Stimulated activated CD8-positive, alpha-beta memory T cell treated with anti-CD3 and anti-CD28 coated beads, Interleukin-7, amount 100 ng/mL, for 1 hour (primary cell): ENCODE data around the gene YY1.
"Not testable (repeated sequence)": the region's sequence is repeated elsewhere in the genome, so short reads cannot be mapped to it uniquely, and the experiment has no call there.

Experiments used
- DNase-seq, 2 donors: peaks; one replicate each; pipeline ENCODE4 v3.0.0-alpha.2; 2020; ENCODE audit warnings: low read depth in 2 of 2

The YY1 gene

GRCh38 chr14:100296106-100296651 is 57.2 kb downstream of the YY1 start:
- DNase-seq: no peak

DNA sequence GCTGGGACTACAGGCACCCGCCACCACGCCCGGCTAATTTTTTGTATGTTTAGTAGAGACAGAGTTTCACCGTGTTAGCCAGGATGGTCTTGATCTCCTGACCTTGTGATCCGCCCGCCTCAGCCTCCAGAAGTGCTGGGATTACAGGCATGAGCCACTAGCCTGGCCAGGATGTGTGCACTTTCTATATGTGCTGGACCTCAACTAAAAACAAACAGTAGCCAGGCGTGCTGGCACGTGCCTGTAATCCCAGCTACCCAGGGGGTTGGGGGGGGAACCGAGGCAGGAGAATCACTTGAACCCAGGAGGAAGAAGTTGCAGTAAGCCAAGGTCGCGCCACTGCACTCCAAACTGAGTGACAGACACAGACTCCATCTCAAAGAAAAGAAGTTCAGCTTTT is 57.8 kb downstream of the YY1 start:
- DNase-seq: not testable (repeated sequence)

DNA sequence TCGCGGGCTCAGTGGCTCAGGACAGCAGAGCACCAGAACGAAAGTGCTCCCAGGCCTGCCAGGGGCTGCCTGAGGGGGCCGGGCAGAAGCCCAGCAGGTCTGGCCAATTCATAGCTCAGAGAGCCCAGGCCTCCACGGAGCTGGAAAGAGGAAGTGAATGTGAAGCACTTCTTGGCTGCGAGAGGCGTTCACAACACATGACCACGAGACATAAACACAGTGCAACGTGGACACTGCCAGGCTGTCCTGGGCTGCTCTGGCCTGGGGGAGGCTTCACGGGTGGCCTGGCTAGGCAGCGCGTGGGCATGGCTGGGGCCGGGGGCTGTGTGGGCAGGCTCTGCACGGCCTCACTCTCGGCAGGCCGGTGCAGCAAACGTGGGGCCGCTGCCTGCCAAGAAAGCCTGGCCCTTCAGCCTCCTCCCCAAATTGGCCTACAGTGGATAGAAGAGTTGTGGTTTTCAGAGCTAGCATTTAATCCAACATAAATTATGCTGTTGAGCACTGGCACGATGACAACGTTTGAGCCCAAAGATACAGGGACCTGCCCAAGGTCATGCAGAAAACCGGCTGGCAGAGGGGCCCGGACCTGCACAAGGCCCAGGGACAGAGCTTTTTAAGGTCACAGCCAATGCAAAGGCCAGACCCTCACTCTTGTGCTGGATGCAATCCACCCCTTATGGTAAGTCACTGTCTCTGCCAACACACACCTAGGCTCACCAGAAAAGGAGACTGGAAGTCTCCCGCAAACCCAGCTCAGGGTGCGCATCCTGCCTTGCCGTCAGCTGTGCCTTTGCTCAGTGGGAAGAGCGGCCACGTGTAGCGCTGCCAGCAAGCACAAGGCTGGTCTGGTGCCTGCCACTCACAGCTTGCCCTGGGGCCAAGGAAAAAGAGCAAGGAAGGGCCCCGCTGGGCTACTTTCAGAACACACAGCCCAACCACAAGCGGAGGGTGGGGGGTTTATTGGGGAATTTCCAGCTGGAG is 58.7 kb downstream of the YY1 start:
- DNase-seq: no peak

- DNase-seq: no peak
Measured at GRCh38 chr14:100298551-100299237, 59.8 kb downstream of the YY1 start.

- DNase-seq: no peak
Measured at GRCh38 chr14:100299238-100299560, 60.3 kb downstream of the YY1 start.

- DNase-seq: no peak
Measured at GRCh38 chr14:100302616-100303015, 63.7 kb downstream of the YY1 start.

GRCh38 chr14:100303179-100303578 is 64.2 kb downstream of the YY1 start:
- no peak for DNase-seq

DNA sequence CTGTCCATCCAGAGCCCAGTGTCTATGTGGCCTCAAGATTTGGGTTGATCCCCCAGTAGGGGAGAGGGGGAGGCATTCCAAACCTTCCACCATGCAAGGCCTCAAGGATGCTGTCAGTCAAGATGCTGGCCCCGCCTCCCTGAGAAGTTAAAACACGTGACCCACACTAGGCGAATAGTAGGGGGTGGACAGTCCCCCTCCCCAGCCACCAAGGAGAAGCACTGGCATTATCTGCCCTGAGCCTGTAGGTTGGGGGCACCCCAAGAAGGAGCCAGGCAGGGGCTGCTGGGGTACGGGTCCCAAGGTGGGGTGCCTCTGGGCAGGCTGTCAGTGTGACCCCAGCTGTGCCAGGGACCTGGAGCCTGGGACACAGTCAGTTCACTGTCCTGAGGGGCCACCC is 65.0 kb downstream of the YY1 start:
- DNase-seq: no peak

GRCh38 chr14:100304825-100305323 is 65.9 kb downstream of the YY1 start:
- DNase-seq: no peak

DNA sequence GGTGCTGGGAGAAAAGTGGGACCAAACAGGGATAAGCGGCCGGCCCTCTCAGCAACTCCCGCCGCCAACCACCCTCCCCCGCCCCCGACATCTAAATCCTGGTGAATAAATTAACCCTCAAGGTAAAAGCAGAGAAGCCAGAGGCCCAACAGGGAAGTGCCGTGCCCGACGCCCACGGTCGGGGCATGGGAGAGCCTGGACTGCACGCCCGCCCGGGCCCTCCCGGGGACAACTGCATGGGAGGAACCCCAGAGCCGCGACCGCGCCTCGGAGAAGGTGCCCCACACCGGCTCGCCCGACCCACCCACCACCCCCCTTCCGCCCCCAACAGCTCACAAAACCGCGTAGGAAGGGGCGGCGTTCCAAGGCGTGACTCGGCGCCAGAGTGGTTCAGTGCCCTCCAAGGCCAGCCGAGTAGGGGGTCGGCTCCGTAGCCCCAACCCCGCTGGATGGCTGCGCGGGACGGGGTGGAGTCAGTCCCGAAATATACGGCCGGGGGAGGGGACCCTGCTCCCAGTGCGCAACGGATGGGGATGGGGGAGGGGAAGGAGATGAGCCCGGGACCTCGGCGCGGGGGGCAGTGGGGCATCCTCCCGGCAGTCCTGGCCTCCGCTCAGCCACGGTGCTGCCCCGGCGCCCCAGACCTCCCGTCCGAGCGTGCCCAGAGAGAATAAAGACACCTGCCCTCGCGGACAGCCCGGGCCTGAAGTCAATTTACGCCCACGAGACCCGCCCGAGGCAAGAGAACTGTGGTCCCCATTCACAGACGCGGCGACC is 66.6 kb downstream of the YY1 start:
- peak; percentile 25 to 54 for DNase-seq

- peak; percentile 53 to 59 for DNase-seq
Measured at GRCh38 chr14:100306101-100306997, 67.4 kb downstream of the YY1 start, which contains the start of gene SLC25A29. TSS of gene SLC25A29 (minus strand) at chr14:100306444. CDS start at chr14:100306232, 212 bp downstream.

- no peak for DNase-seq
Measured at GRCh38 chr14:100306998-100307765, 68.2 kb downstream of the YY1 start.

DNA sequence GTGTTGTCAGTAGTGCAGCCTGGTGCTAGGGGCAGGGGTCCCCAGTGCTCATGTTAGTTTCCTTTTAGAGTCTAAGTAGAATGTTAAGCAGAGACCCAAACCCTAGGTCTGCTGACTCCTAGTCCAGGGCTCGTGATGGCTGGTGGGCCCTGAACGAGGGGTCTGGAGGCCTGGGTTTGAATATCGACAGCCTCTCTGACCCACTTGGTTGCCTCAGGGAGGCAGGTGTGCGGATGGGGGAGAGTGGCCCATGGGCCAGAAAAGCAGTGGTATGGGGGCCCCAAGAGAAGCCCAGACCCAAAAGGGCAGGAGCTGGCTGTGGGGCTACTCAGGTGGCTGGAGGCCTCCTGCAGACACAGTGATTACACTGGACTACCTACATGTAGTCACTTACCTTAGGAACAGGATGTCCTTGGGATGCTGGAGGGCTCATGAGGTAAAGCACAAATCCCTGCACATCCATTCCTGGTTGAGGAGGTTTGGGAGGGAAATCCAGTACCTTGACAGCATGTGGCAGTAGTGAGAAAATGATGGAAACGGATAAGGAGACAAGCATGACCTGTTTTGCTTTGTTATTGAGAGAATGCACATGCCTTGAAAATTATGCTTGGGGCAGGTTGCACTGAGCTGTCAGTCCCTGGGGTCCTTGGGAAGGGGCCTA is 69.0 kb downstream of the YY1 start:
- DNase-seq: no peak

- DNase-seq: not testable (repeated sequence)
Measured at GRCh38 chr14:100308427-100308792, 69.5 kb downstream of the YY1 start.

- DNase-seq: no peak
Measured at GRCh38 chr14:100309028-100309737, 70.2 kb downstream of the YY1 start.

- DNase-seq: not testable (repeated sequence)
Measured at GRCh38 chr14:100312110-100312876, 73.3 kb downstream of the YY1 start.

DNA sequence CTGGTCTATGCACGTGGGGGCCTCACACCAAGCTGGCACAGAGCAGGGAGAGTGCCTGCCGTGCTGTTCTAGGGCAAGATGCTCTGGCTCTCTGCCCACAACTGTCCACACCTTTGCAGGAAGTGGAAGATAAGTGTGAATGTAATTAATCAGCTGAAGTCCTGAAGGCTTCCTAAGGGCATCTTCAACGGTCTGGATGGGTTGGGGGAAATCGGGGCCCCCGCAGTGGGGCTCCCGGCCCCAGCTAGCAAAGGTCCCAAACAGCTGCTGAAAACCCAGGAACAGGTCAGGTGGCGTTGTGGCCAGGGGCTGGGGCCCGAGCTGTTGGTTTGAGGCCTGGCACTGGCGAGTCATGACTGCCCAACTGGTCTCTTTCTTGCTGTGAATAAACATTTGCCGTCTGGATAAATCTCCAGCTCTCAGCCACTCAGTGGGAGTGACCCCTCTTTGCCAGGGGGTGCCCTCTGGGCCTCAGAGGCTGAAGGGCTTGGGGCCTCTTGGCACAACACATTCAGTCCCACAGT is 74.0 kb downstream of the YY1 start:
- no peak for DNase-seq
